H7 (cell line): Measurements from ENCODE around the gene PCSK5. TPM values are rescaled to one million over a fixed set of nuclear protein-coding genes. Genes with fewer than 3 reads are reported as not detected.
A peak's percentile ranks its signal among the peaks of the same experiment; 100 is the strongest.
"Not testable (repeated sequence)": the region's sequence is repeated elsewhere in the genome, so short reads cannot be mapped to it uniquely, and the experiment has no call there.

ENCODE experiments used
- DNase-seq: peaks from one replicate; pipeline ENCODE4 v3.0.0; 2012
- H3K27me3 ChIP-seq: 2 replicates; pipeline ENCODE4 v1.6.0; 2011; ENCODE audit warnings: mild to moderate bottlenecking, low read length; ENCODE audit not compliant: control insufficient read depth, insufficient read depth
- H3K36me3 ChIP-seq: replicated peaks from 2 replicates; pipeline ENCODE4 v1.5.1; 2011; ENCODE audit warnings: low read length; ENCODE audit not compliant: control insufficient read depth, insufficient read depth
- H3K4me3 ChIP-seq: 2 replicates; pipeline ENCODE4 v1.5.1; 2011; ENCODE audit warnings: low read depth, mild to moderate bottlenecking, control low read depth, low read length, moderate library complexity; ENCODE audit not compliant: insufficient read depth
- total RNA-seq: library from RNA; depleted of rRNA; stranded (reverse); fragments of >200 nt; shearing (Covaris generic); gene quantifications from 2 replicates; pipeline ENCODE4 v1.2.3, GENCODE V29; 2014

The PCSK5 gene
- total RNA-seq, 1 experiment from 2014 or later = 10.1 TPM

DNA sequence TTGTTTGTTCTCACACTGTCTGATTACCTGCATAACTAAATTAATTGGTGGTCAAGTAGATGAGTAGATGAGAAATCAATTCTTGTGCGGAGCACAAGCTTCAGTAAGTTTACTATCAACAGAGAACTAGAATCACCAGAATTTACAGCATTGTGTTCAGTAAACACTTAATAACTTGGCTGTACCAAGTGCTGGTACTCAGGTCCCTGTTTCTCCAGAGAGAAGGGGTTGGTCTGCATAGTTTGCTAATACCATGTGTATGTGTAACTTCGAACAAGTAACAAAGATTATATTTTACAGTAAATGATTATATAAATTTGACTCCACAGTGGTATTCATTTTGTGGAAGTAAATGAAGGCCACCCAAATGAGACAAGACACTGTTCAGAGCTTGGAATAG, 146.3 kb downstream of the PCSK5 start:
- Histone ChIP-seq H3K4me3 (no peak overlapping the region), H3K27me3 (no peaks in the 10 kb centered on the region), H3K36me3 (no peaks in the 10 kb centered on the region; the same call in 1 of the 2 replicates)
- DNase-seq = no peak

DNA sequence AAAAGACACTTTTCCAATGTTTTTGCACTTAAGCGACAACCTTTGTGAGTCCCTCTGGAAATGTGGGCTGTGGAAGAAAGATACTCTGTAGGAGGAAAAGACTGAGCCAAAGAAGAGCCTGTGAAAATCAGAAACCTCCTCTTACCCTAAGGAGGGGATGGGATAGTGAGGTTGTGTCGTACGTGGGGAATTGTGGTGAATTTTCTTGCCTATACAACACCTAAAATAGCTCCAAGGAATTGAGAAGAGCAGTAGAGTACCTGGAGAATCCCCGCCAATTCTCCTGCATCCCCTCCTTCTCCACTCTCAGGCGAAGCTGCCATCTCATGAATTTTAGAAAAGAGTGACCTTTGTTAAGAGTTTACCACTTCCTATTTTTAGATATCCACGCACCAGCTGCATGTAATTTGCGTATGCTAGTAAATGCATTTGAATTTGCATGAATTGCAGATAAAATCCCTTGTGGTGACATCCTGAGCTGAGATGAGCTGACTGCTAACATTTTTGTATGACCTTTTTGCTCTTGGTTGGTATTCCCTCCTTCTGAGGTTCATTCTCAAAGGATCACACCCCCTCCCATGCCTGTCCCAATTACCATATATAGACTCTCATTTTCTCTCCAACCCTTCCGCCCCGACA, 147.2 kb downstream of the PCSK5 start:
- no peaks in the 10 kb centered on the region; the same call in 1 of the 2 replicates for H3K36me3 ChIP-seq
- peak; percentile 11 for DNase-seq

GRCh38 chr9:76038431-76038830, 148.0 kb downstream of the PCSK5 start:
- DNase-seq = no peak
- Histone ChIP-seq H3K4me3 (no peak overlapping the region), H3K27me3 (no peaks in the 10 kb centered on the region), H3K36me3 (no peaks in the 10 kb centered on the region; the same call in 1 of the 2 replicates)

More for the DNA sequence above, 147.2 kb downstream of the PCSK5 start:
- H3K4me3 ChIP-seq = no peak overlapping the region
- no peaks in the 10 kb centered on the region for H3K27me3 ChIP-seq

GRCh38 chr9:76044266-76044819, 153.9 kb downstream of the PCSK5 start:
- H3K4me3 ChIP-seq = no peak overlapping the region
- no peak for DNase-seq
- no peaks in the 10 kb centered on the region for H3K27me3 ChIP-seq
- H3K36me3 ChIP-seq = no peaks in the 10 kb centered on the region

DNA sequence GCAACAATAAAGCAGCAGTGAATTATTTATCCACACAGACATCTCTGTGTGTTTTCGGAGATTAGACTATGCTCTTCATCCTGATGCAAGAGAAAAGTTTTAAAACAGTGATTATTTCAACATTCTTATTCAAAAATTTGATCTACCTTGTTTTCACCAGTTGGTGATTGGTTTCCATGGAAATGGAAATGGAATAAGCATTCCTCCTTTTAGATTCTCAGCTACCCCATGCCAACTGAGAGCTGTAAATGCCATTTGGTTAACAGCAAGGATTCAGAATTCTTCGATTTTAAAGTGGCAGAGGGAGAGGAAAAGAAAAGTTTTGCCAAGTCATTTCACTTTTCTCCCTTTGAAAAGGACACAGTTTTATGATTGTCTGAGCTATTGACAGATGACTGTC, 154.7 kb downstream of the PCSK5 start:
- DNase-seq = peak; percentile 36
- H3K36me3 ChIP-seq = no peaks in the 10 kb centered on the region
- H3K4me3 ChIP-seq = no peak overlapping the region
- no peaks in the 10 kb centered on the region for H3K27me3 ChIP-seq

- no peak overlapping the region for H3K4me3 ChIP-seq
- no peak for DNase-seq
- H3K36me3 ChIP-seq = peaks cover 2% of the 10 kb centered on the region
- no peaks in the 10 kb centered on the region for H3K27me3 ChIP-seq
These were observed 158.9 kb downstream of the PCSK5 start for GRCh38 chr9:76049341-76049740.

DNA sequence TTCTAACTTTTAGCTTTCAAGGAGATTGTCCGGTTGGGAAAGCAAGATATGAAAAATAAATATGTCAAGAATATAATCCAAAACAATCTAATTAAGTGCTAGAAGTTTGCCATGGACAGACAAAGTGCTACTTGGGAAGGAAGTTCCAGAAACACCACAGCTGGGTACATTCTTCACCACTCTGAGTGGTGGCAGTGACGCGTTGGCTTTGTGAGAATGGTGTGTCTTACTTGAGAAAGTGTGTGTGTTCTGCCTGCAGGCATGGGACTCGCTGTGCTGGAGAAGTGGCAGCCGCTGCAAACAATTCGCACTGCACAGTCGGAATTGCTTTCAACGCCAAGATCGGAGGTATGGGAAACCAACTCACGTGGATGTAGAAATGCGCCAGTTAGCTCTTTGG, 177.2 kb downstream of the PCSK5 start:
- Histone ChIP-seq H3K4me3 (no peak overlapping the region), H3K27me3 (no peaks in the 10 kb centered on the region), H3K36me3 (no peaks in the 10 kb centered on the region; the same call in 1 of the 2 replicates)
- DNase-seq = no peak

- no peak overlapping the region for H3K4me3 ChIP-seq
- DNase-seq = no peak
- H3K36me3 ChIP-seq = no peaks in the 10 kb centered on the region; the same call in 1 of the 2 replicates
- no peaks in the 10 kb centered on the region for H3K27me3 ChIP-seq
These were observed 187.1 kb downstream of the PCSK5 start for GRCh38 chr9:76077537-76077936.

DNA sequence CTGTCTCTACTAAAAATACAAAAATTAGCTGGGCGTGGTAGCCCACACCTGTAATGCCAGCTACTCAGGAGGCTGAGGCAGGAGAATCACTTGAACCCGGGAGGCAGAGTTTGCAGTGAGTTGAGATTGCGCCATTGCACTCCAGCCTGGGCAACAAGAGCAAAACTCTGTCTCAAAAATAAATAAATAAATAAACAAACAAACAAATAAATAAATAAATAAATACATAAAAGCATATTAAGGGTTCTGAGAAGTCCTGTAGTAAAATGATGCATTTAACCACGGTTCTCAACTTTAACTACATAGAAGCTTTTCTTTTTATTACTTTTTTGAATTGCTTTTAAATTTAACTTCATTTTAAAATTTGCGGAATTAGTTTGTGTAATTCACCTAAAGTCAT, 190.8 kb downstream of the PCSK5 start:
- not testable (repeated sequence) for H3K4me3 ChIP-seq, H3K36me3 ChIP-seq, DNase-seq, H3K27me3 ChIP-seq

- no peak for DNase-seq
- H3K27me3 ChIP-seq = no peaks in the 10 kb centered on the region
- no peaks in the 10 kb centered on the region for H3K36me3 ChIP-seq
- no peak overlapping the region for H3K4me3 ChIP-seq
These were observed 191.6 kb downstream of the PCSK5 start for GRCh38 chr9:76082057-76082456.

- no peak for DNase-seq
- H3K4me3 ChIP-seq = no peak overlapping the region
These were observed 195.1 kb downstream of the PCSK5 start for GRCh38 chr9:76085596-76085995.

DNA sequence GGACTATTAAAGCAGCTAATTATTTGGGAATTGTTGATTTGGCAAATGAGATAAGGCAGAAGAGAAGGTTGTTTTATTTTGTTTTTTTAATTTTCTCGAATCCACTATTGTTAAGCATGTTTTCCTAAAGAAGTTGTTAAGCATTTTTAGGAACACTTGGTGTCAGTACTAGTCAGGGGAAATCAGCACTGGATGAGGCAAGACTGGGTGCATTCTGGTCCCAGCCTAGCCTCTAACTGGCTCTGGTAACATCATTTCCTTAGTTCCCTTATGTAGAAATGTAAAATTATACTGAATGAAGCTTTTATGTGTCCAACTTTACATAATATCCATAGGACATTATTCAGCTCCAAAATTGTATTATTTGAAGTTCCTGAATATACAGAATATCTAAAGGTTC, 196.1 kb downstream of the PCSK5 start:
- Histone ChIP-seq H3K27me3 (no peaks in the 10 kb centered on the region), H3K4me3 (no peak overlapping the region), H3K36me3 (no peaks in the 10 kb centered on the region; the same call in 1 of the 2 replicates)
- no peak for DNase-seq

More at GRCh38 chr9:76085596-76085995, 195.1 kb downstream of the PCSK5 start:
- no peaks in the 10 kb centered on the region for H3K27me3 ChIP-seq
- no peaks in the 10 kb centered on the region; the same call in 1 of the 2 replicates for H3K36me3 ChIP-seq

- H3K4me3 ChIP-seq = no peak overlapping the region
- no peaks in the 10 kb centered on the region for H3K27me3 ChIP-seq
- H3K36me3 ChIP-seq = no peaks in the 10 kb centered on the region; the same call in 1 of the 2 replicates
- no peak for DNase-seq
These were observed 197.5 kb downstream of the PCSK5 start for GRCh38 chr9:76087976-76088375.

GRCh38 chr9:76090330-76090729, 199.9 kb downstream of the PCSK5 start:
- no peaks in the 10 kb centered on the region; the same call in 1 of the 2 replicates for H3K36me3 ChIP-seq
- H3K4me3 ChIP-seq = no peak overlapping the region
- no peaks in the 10 kb centered on the region for H3K27me3 ChIP-seq
- DNase-seq = no peak

DNA sequence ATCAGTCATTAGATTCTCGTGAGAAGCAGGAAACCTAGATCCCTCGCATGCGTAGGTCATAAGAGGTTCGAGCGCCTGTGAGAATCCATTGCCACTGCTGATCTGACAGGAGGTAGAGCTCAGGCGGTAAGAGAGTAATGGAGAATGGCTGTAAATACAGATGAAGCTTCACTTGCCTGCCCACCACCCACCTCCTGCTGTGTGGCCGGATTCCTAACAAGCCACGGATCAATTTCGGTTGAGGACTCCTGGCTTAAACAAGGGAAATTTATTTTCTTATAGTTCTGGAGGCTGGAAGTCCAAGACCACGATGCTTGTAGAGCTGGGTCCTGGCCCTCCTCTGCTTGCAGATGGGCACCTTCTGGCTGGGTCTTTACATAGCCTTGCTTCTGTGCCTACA, 200.4 kb downstream of the PCSK5 start:
- DNase-seq = no peak
- H3K4me3 ChIP-seq = no peak overlapping the region
- no peaks in the 10 kb centered on the region for H3K27me3 ChIP-seq
- peaks cover 3% of the 10 kb centered on the region; the same call in 1 of the 2 replicates for H3K36me3 ChIP-seq
